HepG2 (cell line): ENCODE measurements around the gene DNAJB8.

Experiments
- CTCF ChIP-seq: sonication (generic); formaldehyde crosslinking; IDR thresholded peaks from 2 replicates; pipeline ENCODE4 v1.5.0; 2020; ENCODE audit warnings: mild to moderate bottlenecking, missing genetic modification reagents, moderate library complexity
- KAT2B ChIP-seq: fragments of 150-350 bp; IDR thresholded peaks from 2 replicates; pipeline ENCODE4 v1.6.1; 2014; ENCODE audit warnings: low read depth, low read length, borderline replicate concordance
- KDM4B ChIP-seq: sonication (generic); formaldehyde crosslinking; IDR thresholded peaks from 2 replicates; pipeline ENCODE4 v1.4.0; 2020; ENCODE audit warnings: missing genetic modification reagents
- KDM5A ChIP-seq: fragments of 200-600 bp; sonication (generic); IDR thresholded peaks from 2 replicates; pipeline ENCODE4 v1.7.0; 2018; ENCODE audit warnings: antibody characterized with exemption, mild to moderate bottlenecking, low read length, borderline replicate concordance
- MBNL3 ChIP-seq: fragments of 250-450 bp; sonication (Bioruptor Pico); conservative IDR thresholded peaks from 2 replicates; pipeline ENCODE4 v1.8.0; 2022; ENCODE audit warnings: mild to moderate bottlenecking, inconsistent platforms
- POLR2AphosphoS5 ChIP-seq: IDR thresholded peaks from 2 replicates; pipeline ENCODE4 v1.6.1; 2012; ENCODE audit warnings: low read depth, low read length
- THRA ChIP-seq: sonication (generic); formaldehyde crosslinking; IDR thresholded peaks from 2 replicates; pipeline ENCODE4 v1.4.0; 2020; ENCODE audit warnings: missing genetic modification reagents, borderline replicate concordance
- YY1 ChIP-seq: IDR thresholded peaks from 2 replicates; pipeline ENCODE4 v1.6.1; 2011; ENCODE audit warnings: low read length, low read depth, moderate library complexity, mild to moderate bottlenecking; ENCODE audit not compliant: insufficient read depth, insufficient replicate concordance
- ZNF143 ChIP-seq: sonication (generic); formaldehyde crosslinking; IDR thresholded peaks from 2 replicates; pipeline ENCODE4 v1.4.0; 2020; ENCODE audit warnings: missing genetic modification reagents
- ZNF512 ChIP-seq: sonication (generic); formaldehyde crosslinking; IDR thresholded peaks from 2 replicates; pipeline ENCODE4 v1.4.0; 2020; ENCODE audit warnings: mild to moderate bottlenecking, missing genetic modification reagents
- ZNF879 ChIP-seq: sonication (generic); formaldehyde crosslinking; IDR thresholded peaks from 2 replicates; pipeline ENCODE4 v1.8.1; 2023; ENCODE audit warnings: missing genetic modification reagents
- TF ChIP-seq, protein P1 (sequence below): sonication (generic); formaldehyde crosslinking; IDR thresholded peaks from 2 replicates; pipeline ENCODE4 v1.9.0; 2021; ENCODE audit warnings: missing genetic modification reagents, borderline replicate concordance

GRCh38 chr3:128458746-128459460, 7.8 kb downstream of the DNAJB8 start:
- no peak for TF ChIP-seq ZNF879
- TF ChIP-seq ZNF143 (CRISPR knock-in tag), result no peak
- TF ChIP-seq, protein P1, sequence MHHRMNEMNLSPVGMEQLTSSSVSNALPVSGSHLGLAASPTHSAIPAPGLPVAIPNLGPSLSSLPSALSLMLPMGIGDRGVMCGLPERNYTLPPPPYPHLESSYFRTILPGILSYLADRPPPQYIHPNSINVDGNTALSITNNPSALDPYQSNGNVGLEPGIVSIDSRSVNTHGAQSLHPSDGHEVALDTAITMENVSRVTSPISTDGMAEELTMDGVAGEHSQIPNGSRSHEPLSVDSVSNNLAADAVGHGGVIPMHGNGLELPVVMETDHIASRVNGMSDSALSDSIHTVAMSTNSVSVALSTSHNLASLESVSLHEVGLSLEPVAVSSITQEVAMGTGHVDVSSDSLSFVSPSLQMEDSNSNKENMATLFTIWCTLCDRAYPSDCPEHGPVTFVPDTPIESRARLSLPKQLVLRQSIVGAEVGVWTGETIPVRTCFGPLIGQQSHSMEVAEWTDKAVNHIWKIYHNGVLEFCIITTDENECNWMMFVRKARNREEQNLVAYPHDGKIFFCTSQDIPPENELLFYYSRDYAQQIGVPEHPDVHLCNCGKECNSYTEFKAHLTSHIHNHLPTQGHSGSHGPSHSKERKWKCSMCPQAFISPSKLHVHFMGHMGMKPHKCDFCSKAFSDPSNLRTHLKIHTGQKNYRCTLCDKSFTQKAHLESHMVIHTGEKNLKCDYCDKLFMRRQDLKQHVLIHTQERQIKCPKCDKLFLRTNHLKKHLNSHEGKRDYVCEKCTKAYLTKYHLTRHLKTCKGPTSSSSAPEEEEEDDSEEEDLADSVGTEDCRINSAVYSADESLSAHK (CRISPR knock-in tag), result no peak
- no peak for TF ChIP-seq ZNF512 (CRISPR knock-in tag)
- no peak for TF ChIP-seq POLR2AphosphoS5
- TF ChIP-seq KDM5A, result no peak
- TF ChIP-seq KAT2B, result no peak
- TF ChIP-seq THRA (CRISPR knock-in tag), result no peak
- TF ChIP-seq YY1, result no peak
- TF ChIP-seq MBNL3 (CRISPR knock-in tag), result no peak
- no peak for TF ChIP-seq CTCF (CRISPR knock-in tag)
- TF ChIP-seq KDM4B, result no peak
